ENCODE data around the gene KCNF1. TPM values are rescaled to one million over a fixed set of nuclear protein-coding genes. Genes with fewer than 3 reads are reported as not detected.

The KCNF1 gene
- total RNA-seq, 1 donor from 2014 or later, result not detected

DNA sequence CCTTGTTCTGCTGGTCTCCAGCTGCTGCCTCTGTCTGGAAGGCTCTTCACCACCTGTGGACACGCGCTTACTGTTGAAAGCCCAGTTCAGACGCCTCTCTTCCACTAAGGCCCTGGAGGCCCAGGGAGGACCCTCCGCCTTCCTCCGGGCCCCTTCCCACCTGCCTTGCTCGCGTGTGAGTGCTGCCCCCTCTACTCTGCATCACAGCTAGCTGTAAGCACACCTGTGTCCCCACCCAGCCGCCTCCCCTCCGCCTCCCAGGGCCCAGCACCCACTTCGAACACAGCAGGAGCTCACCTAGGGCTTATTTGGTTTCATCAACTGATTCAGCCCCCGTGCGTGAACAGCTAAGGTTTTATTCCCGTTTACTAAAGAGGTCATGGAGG is 49.7 kb downstream of the KCNF1 start:
- intact Hi-C loops (cut with micrococcal nuclease), result no loop called here

DNA sequence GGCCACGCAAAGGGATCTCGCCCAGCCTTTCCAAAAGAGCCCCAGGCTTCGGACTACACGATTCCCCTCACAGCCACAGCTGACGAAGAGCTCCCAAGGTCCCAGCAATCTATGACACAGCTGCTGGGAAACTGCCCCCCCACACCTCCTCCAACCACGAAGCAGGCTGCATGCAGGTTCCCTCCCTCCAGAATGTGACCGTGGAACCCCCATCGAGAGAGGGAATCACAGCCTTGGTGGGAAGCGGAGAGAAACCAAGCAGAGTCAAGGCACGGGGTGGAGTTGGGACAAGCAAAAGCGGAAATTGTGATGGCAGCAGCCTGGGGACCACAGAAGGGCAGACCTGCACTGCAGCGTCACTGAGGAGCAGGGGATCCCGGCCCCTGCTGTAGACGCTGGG is 50.3 kb downstream of the KCNF1 start:
- intact Hi-C loops (cut with micrococcal nuclease), result no loop called here

- intact Hi-C loops (cut with micrococcal nuclease), result no loop called here
Measured at GRCh38 chr2:10963155-10963554, 51.4 kb downstream of the KCNF1 start.

Other genes with a start within 250 kb of the KCNF1 start
- gene NOL10, start 222.0 kb upstream of the KCNF1 start, total RNA-seq, result 27.1 and 31.1 TPM in 2 replicates
- not detected in 2 replicates for gene ATP6V1C2, start 190.3 kb upstream of the KCNF1 start, total RNA-seq
- gene PDIA6, start 99.1 kb upstream of the KCNF1 start, total RNA-seq, result 188 and 190 TPM in 2 replicates
- 10.6 and 13.6 TPM in 2 replicates for gene SLC66A3, start 243.5 kb downstream of the KCNF1 start, total RNA-seq